Transverse colon (tissue), 4 donors: ENCODE results near the gene CD74.

ENCODE experiments used
- CTCF ChIP-seq, 5 experiments: fragments of 200-600 bp in 3 of 5; fragments of 450-650 bp in 2 of 5; sonication (generic) in 3 of 5; IDR thresholded peaks; 1 replicate in 2 of 5; 2 replicates in 3 of 5; pipeline ENCODE4 v1.5.1; 2016 to 2017; ENCODE audit warnings: antibody characterized with exemption in 5 of 5, inconsistent platforms in 3 of 5, mild to moderate bottlenecking in 2 of 5, moderate library complexity in 1 of 5
- EP300 ChIP-seq: sonication (generic); formaldehyde crosslinking; IDR thresholded peaks from one replicate; pipeline ENCODE4 v1.6.1; 2017; ENCODE audit warnings: antibody characterized with exemption, low read depth
- POLR2A ChIP-seq: fragments of 450-650 bp; IDR thresholded peaks from one replicate; pipeline ENCODE4 v1.6.1; 2016; ENCODE audit warnings: antibody characterized with exemption, mild to moderate bottlenecking, moderate library complexity
- POLR2AphosphoS5 ChIP-seq, 3 donors: sonication (generic); formaldehyde crosslinking; IDR thresholded peaks; one replicate each; pipeline ENCODE4 v1.6.1; 2016; ENCODE audit warnings: antibody characterized with exemption in 3 of 3

- no peak for TF ChIP-seq POLR2A
- no peak for TF ChIP-seq CTCF (IDR thresholded peaks at IDR 0.05)
- TF ChIP-seq POLR2AphosphoS5 (IDR thresholded peaks at IDR 0.05): no peak
- no peak for TF ChIP-seq EP300
Observed at GRCh38 chr5:150446088-150446487, 33.4 kb upstream of the CD74 start.
